Measurements from ENCODE around the gene TBC1D24.

TBC1D24 gene

DNA sequence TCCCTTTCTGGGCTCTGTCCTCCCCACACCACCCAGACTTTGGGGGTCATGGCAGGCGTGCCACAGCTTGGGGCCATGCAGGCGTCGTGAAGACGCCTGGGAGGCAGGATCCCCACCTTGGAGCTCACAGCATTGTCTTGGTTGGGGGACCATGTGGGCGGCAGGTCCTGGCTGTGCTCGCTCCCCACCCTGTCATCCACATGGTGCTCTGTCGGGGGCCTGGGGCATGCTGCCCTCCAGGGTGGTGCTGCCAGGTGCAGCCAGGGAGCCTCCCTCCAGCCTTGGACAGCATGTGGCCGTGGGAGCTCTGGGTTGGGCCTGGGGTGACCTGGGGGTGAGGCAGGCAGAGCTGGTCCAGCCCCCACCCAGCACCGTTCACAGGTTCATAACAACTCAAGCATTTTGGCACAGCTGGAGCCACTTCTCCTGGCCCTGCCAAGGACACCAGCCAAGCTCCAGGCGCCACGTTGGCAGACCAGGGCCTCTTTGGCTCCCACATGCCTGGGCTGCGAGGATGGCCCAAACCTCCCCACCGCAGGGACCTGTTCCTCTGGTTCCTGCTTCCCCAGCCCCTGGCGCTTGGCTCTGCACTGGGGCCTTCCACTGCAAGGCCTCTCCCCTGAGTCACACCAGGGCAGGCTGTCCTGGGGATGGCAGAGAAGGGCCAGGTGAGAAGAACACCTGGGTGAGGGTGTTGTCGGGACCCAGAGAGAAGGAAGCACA lies 23.8 kb downstream of the TBC1D24 start:
- DNase-seq (ENCODE audit: low read depth, low spot score) = no peak

DNA sequence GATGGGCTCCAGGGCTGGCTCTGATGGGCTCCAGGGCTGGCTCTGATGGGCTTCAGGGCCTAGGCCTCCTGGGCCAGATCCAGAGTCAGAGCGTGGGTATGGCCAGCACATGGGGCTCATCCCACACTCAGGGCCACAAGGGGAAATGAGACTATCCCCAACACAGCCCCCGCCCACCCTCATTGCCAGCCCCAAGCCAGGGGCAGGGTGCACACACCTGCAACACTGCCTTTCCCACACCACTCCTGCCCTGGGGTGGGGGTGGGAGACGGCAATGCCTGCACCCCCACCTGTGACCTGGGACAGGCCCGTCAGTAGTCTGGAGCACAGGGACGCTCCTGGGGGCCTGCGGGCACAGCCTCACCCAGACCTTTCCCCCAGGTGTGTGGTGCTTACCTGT lies 24.5 kb downstream of the TBC1D24 start:
- no peak for DNase-seq (ENCODE audit: low read depth, low spot score)

DNA sequence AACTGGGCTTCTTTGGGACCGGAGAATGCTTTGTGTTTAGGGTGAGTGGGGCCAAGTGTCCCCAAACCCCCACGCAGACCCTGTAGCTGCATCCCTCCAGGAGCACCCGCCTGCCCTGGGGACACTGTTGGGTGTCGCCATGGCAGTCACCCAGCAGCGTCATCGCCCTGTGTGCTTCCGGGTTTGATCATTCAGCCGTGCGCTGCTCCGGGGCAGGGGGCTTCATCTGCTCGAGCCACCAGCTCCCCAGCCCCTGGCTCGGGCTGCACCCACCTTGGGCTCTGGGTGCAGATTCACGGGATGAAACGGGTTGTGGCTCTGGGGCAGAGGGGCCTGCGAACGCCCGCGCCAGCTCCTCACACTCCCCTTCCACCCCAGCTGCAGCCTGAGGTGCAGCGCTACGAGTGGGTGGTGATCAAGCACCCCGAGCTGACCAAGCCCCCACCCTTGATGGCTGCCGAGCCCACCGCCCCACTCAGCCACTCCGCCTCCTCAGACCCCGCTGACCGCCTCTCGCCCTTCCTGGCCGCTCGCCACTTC lies 25.0 kb downstream of the TBC1D24 start:
- no peak for DNase-seq (ENCODE audit: low read depth, low spot score)

DNA sequence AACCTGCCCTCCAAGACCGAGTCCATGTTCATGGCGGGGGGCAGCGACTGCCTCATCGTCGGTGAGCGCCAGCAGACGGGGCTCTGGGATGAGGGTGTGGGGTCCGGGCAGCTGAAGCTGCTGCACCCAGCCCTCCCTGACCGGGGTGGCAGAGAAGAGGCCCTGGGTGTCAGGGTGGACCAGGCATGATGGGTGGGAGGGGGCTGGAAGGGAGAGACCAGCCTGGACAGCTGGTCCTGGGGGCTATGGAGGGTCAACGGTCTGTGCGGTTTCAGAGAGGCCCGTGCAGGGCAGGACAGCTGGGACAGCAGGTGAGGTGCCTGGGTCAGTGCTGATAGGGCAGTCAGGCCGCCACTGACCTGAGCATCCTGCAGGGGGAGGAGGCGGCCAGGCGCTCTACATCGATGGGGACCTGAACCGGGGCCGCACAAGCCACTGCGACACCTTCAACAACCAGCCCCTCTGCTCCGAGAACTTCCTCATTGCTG lies 25.5 kb downstream of the TBC1D24 start:
- no peak for DNase-seq (ENCODE audit: low read depth, low spot score)

DNA sequence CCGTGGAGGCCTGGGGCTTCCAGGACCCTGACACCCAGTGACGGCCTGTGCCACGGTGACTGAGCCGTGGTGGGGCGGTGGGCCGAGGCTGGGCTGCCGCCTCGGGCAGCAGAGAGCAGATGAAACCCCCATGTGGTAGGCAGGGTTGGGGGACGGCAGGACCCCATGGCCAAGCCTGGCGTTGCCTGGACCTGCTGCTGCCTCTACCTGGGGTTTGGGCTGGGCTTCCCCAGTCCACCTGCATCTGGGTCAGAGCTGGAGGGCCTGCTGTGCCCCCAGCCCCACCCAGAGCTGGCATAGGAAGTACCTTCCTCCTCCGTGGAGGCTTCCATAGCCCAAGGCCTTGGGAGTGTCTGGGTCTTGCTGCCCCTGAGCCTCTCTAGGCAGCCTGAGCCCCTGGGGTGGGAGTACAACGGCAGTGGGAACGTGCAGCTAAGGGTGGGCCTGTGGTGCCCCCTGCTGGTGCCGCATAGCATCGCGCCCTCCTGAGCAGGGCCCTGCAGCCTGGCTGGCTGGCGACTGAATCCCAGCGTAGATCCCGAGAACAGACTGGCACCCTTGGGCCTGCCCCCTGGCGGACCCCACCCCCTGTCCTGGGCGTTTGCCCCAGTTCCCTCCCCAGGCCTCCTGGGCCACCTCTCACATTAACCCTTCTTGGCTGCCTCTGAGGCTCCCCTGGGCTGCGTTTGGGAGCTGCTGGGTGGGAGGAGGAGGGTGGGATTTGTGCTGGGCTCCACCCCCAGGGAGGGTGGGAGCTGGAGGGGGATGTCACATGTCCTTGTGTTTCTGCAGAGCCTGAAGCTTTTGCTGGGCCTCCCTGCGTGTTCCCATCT lies 26.2 kb downstream of the TBC1D24 start:
- DNase-seq (ENCODE audit: low read depth, low spot score) = peak; percentile 96

DNA sequence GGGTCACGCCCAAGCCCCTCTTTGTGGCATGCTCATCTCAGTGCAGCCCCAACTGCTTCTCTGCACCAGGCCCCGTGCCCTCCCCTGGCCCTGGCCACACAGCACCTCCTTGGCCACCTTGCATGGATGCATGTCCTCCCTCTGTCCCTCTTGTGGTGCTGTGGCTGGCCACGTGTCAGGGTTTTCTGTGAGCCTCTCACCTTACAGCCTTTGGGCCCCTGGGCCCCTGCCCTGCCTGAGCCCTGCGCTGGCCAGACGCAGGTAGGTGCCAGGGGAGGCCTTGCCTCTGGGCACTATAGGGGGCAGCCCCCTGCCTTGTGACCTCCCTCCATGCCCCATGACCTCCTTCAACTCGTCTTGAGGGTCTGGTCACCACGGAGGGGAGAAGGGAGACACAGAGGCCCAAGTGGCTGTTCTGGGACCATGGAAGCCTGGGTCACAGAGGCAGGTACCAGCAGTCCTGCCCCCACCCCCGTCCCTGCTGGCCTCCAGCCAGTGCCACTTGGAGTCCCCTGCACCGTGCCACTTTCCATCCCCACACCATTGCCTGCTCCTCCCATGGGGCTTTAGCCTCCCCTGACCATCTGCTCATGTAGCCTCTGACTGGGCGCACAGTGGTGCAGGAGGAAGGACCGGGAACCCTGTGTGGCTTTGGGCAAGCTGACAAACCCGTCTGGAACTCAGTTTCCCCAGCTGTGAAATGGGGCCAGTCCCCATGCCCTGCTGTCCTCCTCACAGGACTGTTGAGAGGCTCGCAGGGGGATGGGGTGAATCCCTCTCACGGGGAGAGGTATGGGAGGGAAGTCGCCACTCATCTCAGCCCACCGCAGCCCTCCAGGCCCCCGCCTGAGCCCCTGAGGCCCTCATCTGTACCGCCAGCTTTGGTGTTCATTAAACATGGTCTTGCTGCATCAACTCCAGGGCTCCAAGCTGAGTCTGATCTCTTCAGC lies 27.3 kb downstream of the TBC1D24 start:
- DNase-seq (ENCODE audit: low read depth, low spot score) = no peak

DNA sequence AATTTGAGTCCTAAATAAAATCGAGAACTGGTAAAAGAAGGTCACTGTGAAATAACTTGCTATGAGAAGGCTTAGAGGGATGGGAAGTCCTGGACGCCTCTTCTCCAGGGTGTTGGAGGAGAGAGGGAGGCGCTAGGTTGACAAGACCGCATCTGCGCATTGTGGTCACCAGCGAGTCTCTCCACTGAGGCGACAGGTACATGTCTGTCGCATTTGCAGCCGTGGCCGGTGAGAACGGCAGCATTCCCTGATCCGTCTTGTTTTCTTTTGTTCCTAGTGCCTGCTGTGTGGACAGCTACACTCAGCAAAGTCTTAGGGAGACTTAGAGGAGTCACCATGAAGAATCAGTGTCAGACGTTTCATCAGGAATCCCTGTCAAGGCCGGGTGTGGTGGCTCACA lies 30.8 kb downstream of the TBC1D24 start:
- no peak for DNase-seq (ENCODE audit: low read depth, low spot score)

DNA sequence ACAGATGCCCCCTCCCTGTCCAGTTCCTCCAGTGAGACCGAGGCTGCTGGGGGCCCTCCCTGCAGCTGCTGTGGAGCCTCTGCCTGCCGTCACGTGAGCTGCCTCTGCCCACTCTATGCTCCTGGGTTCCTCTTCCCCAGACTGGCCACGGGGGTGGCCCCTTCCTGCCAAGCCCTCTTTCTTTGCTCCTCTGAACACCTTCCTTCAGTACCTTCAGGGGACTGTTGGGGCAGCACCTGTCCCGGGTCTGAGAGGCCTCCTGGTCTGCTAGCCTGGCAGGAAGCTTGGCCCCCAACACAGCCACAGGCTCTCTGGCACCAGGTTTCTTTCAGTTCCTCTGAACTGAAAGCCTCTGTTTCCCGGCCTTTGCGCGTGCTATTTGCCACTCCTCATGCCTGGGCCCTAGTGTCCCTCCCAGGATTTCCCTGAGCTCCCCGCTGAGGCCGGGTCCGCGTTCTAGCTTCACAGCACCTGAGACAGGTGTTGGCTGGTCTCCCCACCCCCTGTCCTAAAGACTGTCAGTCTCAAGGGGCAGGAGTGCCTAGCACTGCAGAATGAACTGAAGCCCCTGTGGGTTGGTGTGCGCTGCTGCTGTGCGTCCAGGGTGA lies 32.2 kb downstream of the TBC1D24 start:
- no peak for DNase-seq (ENCODE audit: low read depth, low spot score)

DNA sequence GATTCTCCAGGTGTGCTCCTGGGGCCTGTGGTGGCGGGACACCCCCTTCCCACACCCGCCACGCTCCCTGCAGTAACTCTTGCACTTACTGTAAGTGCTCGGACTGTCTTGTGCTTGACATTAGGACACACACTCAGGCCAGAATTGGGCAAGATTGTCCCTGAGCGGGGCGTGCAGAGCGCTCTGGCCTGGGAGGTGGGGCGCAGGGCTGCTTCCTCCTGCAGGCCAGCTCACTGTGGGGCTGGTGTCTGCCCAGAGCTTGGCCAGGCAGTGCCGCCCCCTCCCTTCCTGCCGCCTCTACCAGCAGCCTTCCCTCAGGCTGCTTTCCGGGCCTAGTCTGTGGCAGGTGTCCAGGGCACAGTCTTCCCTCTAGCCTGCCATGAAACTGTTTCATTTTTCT lies 32.7 kb downstream of the TBC1D24 start:
- DNase-seq (ENCODE audit: low read depth, low spot score) = no peak

DNA sequence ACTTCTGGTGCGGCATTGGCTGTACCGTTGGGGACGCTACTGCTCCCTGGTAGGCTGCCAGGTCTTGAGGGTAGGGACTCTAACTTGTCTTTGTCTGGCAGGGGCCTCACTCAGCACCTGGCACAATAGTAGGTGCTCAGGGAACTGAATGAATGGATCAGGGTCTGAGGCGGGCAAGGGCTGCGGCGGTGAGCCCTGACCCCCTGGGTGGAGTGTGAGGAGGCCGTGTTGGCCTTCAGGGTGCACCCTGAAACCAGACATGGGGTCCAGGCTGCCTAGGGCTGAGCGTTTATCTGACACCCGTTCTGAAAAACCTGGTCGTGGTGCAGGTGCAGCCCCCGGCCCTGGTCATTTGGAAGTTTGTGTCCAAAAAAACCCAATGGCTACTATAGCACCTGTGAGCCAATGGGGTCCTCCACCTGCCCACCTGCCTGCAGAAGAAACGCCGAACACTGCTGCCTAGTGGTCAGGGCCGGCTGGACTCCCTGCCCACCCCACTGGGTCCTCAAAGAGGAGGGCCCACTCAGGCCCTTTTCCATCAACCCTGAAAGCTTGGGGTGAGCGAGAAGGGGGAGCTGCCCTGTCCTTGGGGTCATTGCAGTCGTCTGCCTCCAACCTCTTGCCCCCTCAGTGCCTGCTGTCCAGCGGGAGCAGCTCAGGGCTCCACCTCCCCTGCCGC lies 33.9 kb downstream of the TBC1D24 start:
- DNase-seq (ENCODE audit: low read depth, low spot score) = no peak

DNA sequence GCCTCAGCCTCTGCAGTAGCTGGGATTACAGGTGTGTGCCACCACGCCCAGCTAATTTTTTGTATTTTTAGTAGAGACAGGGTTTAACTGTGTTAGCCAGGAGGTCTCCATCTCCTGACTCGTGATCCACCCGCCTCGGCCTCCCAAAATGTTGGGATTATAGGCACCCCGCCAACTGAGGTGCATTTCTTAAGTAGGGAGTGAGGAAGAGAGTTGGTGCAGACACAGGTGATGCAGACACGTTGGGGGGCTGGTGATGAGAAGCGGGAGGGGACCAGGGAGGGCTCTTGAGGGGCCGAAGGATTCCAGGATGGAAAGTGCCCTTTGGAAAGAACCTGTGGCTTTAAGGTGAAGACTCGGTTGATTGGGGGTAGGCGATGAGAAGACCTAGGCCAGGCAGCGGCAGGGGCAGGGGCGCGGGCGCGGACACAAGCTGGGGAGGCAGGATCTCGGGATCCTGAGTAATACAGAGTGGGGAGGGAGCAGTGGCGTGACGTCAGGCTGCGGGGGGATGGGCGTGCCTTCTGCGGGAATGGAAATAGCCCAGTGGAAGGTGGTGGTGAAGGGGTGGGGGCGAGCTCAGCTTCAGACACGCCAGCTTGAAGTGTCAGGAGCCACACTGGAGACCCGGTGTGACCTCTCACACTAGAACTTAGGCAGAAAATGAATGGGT lies 36.3 kb downstream of the TBC1D24 start:
- peak; percentile 49 for DNase-seq (ENCODE audit: low read depth, low spot score)

DNA sequence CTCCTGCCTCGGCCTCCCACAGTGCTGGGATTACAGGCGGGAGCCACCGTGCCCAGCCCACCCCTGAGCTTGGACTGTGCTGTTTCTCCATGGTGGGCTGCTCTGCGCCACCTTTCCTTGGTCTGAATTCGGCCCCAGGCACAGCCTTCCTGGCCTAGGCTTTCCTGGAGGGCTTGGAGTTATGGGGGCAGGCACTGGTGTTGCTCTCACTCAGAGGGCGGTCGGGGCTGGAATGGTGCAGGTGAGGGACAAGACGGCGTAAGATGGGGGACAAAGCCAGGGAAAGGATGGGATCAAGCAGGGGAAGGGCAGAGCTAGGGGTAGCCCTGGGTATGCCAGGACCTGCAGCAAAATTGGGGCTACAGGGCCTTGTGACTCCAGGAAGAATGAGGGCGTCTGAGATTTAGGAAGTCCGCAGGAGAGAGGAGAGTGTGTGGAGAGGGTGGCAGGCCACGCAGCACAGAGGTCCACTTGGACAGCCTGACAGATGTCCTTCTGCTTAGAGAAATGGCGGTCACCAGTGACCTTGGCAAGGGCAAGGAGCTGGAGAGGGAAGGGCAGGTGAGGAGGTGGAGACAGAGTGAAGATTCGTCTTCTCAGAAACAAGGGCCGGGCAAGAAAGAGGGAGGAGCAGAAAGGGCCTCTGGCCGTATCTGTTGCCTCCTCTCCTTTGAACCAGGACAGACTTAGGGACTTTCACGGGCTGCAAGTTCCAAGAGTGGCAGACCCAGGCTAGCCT lies 37.2 kb downstream of the TBC1D24 start:
- DNase-seq (ENCODE audit: low read depth, low spot score) = no peak

DNA sequence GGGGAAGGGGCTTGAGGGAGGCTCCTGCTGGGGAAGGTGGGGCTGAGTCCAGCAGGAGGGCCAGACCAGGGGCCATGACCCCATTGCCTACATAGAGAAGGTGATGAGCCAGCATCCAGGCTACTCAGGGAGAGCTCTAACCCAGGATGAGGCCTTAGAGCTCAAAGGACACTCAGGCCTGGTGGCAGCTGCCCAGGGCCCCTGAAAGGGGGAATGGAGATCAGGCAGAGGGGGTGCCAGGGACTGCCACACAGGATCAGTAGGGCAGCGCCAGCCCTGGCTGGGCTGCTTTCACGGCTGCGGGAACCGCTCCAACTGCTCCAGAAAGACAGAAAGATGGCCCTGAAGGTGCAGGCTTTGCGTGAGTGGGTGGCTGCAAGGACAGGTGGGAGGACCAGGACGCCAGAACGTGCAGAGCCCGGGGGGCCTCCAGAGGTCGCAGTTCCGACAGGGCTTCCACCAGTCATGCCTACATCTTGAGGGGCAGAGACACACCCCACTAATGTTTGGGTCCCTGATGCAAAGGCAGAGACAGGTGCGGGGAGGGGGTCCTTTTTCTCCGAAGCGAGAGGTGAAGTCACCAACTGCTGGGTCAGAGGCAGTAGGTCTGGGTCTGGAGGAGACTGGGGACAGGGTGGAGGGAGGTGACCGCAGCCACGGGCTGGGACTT lies 37.9 kb downstream of the TBC1D24 start:
- peak; percentile 60 for DNase-seq (ENCODE audit: low read depth, low spot score)

DNA sequence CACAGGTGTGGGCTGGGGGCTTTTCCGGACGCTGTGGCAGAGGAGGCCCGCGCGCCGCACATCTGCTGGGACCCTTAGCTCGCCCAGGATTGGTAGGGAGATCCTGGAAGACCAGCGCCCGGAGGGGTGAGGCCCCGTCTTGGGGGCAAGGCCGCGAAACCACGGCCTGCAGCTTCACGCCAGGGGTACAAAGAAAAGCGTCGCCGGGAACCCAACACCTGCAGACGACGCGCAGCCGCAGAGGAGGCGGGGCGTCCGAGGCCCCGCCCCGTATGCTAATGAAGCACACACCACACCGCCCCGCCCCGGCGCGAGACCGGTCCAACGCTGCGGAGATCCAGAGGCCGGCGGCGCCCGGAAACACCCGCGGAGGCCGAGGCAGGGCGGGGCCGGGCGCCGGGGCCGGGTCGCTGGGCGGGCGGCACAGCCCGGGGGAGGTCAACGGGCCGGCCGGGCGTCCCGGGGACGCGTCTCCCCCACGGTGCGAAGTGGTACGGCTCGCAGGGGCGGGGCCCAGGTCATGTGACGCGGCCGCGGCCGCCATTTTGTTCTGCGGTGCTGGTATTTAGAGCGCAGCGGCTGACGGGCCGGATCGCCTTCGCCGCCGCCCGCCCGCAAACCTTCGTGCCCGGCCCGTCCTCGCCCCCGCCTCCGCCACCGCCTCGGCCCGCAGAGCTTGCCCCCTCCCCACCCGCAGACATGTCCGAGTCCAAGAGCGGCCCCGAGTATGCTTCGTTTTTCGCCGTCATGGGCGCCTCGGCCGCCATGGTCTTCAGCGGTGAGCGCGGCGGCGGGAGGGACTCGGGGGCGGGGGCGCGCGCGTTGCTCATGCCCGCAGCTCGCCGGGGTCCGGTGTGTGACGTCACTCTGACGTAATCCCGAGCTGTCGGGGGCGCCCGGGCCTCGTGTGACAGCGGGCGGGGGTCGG lies 38.7 kb downstream of the TBC1D24 start, which contains the start of gene ATP6V0C:
Gene ATP6V0C, plus strand, starts transcription at position 548 of the 928 bp plus-strand sequence. Its CDS starts 152 bp downstream, at position 700.
- peak; percentile 95 for DNase-seq (ENCODE audit: low read depth, low spot score)

DNA sequence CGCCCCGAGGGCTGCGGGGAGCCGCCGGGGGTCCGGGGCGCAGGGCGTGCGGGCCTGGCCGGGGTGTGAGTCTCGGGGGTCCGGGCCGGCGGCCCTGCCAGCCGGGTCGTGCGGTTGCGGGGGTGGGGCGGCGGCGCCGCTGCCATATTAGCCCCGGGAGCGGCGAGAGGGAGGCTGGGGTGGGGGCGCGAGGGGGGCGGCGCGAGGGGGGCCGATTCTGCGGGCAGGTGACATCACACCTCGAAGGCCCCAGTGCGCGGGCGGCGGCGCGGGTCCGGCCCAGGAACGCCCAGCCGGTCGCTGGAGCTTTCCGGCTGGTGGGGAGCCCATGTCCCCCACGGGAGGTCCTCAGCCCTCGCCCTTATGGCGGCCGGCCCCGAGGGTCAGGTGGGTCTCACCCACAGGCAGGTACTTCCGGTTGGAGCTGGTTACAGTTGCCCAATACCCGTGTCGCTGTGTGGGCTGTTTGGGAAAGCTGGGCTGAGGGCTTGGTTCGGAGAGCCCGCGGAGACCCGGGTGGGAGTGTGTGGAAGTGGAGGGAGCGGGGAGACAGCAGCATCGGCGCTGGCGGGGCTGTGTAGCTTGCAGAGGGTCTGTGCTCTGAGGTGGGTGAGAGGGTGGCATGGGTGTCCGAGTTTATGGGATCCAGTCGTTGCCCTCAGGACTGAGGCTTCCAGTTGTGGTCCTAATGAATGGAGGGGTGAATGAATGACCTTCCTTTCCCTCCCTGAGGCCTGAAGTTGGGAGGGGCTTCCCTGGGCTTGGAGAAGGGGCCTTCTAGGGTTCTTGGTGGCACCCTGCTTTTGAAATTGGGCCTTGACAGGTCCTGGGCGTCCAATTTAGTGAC lies 39.6 kb downstream of the TBC1D24 start:
- DNase-seq (ENCODE audit: low read depth, low spot score) = peak; percentile 47

DNA sequence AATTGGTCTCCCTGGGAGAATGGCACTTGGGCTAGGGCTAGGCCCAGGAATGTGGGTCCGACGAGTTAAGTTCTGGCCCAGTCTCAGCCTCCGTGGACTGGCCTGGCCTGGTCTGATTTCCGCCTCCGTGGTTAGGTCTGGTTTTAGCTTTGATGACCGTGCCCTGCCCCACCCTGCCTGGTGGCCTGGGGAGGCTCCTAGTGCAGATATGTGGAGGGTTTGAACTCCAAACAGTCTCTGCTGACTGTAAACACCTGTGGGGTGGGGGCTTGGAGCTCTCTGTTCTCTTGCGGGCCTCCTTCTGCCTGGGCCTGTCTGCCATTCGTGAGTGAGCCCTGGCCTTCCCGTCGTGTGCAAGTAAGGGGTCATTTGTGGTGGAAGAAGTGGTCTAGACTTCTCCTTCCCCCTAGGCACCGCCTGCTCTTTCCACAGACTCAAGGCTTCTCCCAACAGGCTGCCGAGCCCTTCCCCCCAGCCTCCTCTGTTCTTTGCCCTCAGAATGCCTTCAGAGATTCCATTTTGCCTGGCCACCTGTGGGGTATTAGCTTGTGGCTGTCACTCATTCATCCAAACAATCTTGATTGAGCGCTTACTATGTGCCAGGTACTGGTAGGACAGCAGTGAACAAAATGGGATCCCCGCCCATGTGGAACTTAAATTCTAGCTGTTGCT lies 40.4 kb downstream of the TBC1D24 start:
- peak; percentile 76 for DNase-seq (ENCODE audit: low read depth, low spot score)

Data from ELF-1 (cell line).